GM12878 (cell line): Measurements from ENCODE around the gene TRIM39. TPM values are rescaled to one million over a fixed set of nuclear protein-coding genes. Genes with fewer than 3 reads are reported as not detected.
A peak's percentile ranks its signal among the peaks of the same experiment; 100 is the strongest.

ENCODE experiments used
- ATAC-seq: fragments of 200-7000 bp; cut with Tn5 transposase; 3 replicates; pipeline ENCODE4 v1.9.1; 2020; ENCODE audit warnings: mild to moderate bottlenecking, moderate library complexity
- BruUV-seq: library from RNA; stranded (reverse); fragments of 400-500 nt; replicated peaks from 2 replicates; lab custom pipeline; 2021; lab: Mats Ljungman, UMichigan
- CTCF ChIA-PET: fragments of 300-600 bp; sonication (Branson Sonifier 250); formaldehyde crosslinking; extraction: SDS; loops from one replicate; lab custom pipeline; 2021; ENCODE audit warnings: inconsistent platforms; lab: Yijun Ruan, JAX
- POLR2A ChIA-PET: fragments of 350-600 bp; formaldehyde crosslinking; extraction: SDS; loops from one replicate; lab custom pipeline; 2021; ENCODE audit warnings: inconsistent platforms; lab: Charles Lee
- RAD21 ChIA-PET: fragments of 300-600 bp; sonication (Branson Sonifier 250); formaldehyde crosslinking; loops from one replicate; lab custom pipeline; 2023; ENCODE audit warnings: antibody characterized with exemption; ENCODE audit not compliant: unreplicated experiment; lab: Charles Lee
- SMC1A ChIA-PET: fragments of 300-600 bp; sonication (Branson Sonifier 250); formaldehyde crosslinking; loops from one replicate; lab custom pipeline; 2023; ENCODE audit not compliant: unreplicated experiment, uncharacterized antibody; lab: Charles Lee
- DNase-seq: peaks from one replicate; pipeline ENCODE4 v3.0.0-alpha.2; 2011; ENCODE audit warnings: low read depth, low spot score
- FAIRE-seq: peaks from 3 replicates; lab custom pipeline; 2011; peaks lifted over from hg19 to GRCh38; lab: Jason Lieb, UNC
- H2AFZ ChIP-seq: 2 replicates; pipeline ENCODE4 v1.6.0; 2011; ENCODE audit warnings: low read depth, low read length, control low read depth; ENCODE audit not compliant: control insufficient read depth
- H3K27ac ChIP-seq: 2 replicates; pipeline ENCODE4 v1.5.1; 2011; ENCODE audit warnings: control low read depth; ENCODE audit not compliant: control insufficient read depth, insufficient read depth
- H3K27me3 ChIP-seq, 2 experiments: replicated peaks in 1 of 2; 2 replicates each; pipeline versions ENCODE4 v1.6.0 to v1.6.1; 2011; ENCODE audit warnings: low read length in 1 of 2; ENCODE audit not compliant: control insufficient read depth in 2 of 2, insufficient read depth in 2 of 2
- H3K36me3 ChIP-seq, 2 experiments: 2 replicates each; pipeline ENCODE4 v1.5.1; 2011; ENCODE audit warnings: low read length in 1 of 2; ENCODE audit not compliant: control insufficient read depth in 2 of 2, insufficient read depth in 2 of 2
- H3K4me1 ChIP-seq: 2 replicates; pipeline ENCODE4 v1.6.1; 2011; ENCODE audit warnings: mild to moderate bottlenecking, low read length, moderate library complexity, mixed read lengths; ENCODE audit not compliant: control insufficient read depth, insufficient read depth
- H3K4me2 ChIP-seq: 2 replicates; pipeline ENCODE4 v1.6.0; 2011; ENCODE audit warnings: control low read depth; ENCODE audit not compliant: control insufficient read depth, insufficient read depth
- H3K4me3 ChIP-seq: fragments of 200-600 bp; sonication (generic); 2 replicates; pipeline ENCODE4 v1.5.1; 2016
- H3K79me2 ChIP-seq: 2 replicates; pipeline ENCODE4 v1.6.0; 2011; ENCODE audit warnings: low read length; ENCODE audit not compliant: control insufficient read depth, insufficient read depth
- H3K9ac ChIP-seq: 2 replicates; pipeline ENCODE4 v1.8.0; 2011; ENCODE audit warnings: low read length, control low read depth, mixed read lengths; ENCODE audit not compliant: control insufficient read depth, insufficient read depth
- H3K9me3 ChIP-seq: replicated peaks from 3 replicates; pipeline ENCODE4 v1.5.1; 2011; ENCODE audit warnings: mild to moderate bottlenecking, low read length; ENCODE audit not compliant: control insufficient read depth, insufficient read depth
- H4K20me1 ChIP-seq: 2 replicates; pipeline ENCODE4 v1.6.0; 2011; ENCODE audit not compliant: control insufficient read depth, insufficient read depth
- HDAC6 ChIP-seq: fragments of 200-600 bp; sonication (generic); IDR thresholded peaks from one replicate; pipeline ENCODE4 v1.8.0; 2017; ENCODE audit warnings: antibody characterized with exemption; ENCODE audit not compliant: unreplicated experiment
- IRF4 ChIP-seq: IDR thresholded peaks from 2 replicates; pipeline ENCODE4 v1.6.1; 2011; ENCODE audit warnings: low read depth, low read length
- PKNOX1 ChIP-seq: fragments of 450-650 bp; IDR thresholded peaks from 2 replicates; pipeline ENCODE4 v1.6.1; 2016; ENCODE audit warnings: mild to moderate bottlenecking
- POLR2AphosphoS2 ChIP-seq: IDR thresholded peaks from 2 replicates; pipeline ENCODE4 v1.6.1; 2011; ENCODE audit warnings: low read depth, mild to moderate bottlenecking, low read length, improper control_type of control experiment, moderate library complexity
- RAD51 ChIP-seq: fragments of 450-650 bp; IDR thresholded peaks from 2 replicates; pipeline ENCODE4 v1.6.1; 2016; ENCODE audit warnings: moderate library complexity, mild to moderate bottlenecking, inconsistent platforms
- SMAD5 ChIP-seq: IDR thresholded peaks from 2 replicates; pipeline ENCODE4 v1.6.1; 2016; ENCODE audit warnings: antibody characterized with exemption, low read depth
- SPI1 ChIP-seq: IDR thresholded peaks from 2 replicates; pipeline ENCODE4 v1.6.1; 2011; ENCODE audit warnings: low read depth, mild to moderate bottlenecking, low read length, moderate library complexity, borderline replicate concordance; ENCODE audit not compliant: insufficient read depth
- STAT3 ChIP-seq: IDR thresholded peaks from 2 replicates; pipeline ENCODE4 v1.6.1; 2011; ENCODE audit warnings: low read depth, low read length, improper control_type of control experiment
- ZNF687 ChIP-seq: fragments of 450-650 bp; IDR thresholded peaks from 2 replicates; pipeline ENCODE4 v1.6.1; 2017; ENCODE audit warnings: mild to moderate bottlenecking, moderate library complexity
- WGBS: methylation state at CpG from one replicate; pipeline ENCODE4 v1.1.6; 2016; ENCODE audit warnings: low lambda C conversion rate; ENCODE audit not compliant: insufficient replicate concordance, insufficient coverage; ENCODE audit errors: missing lambda C conversion rate; 5-methylcytosine and 5-hydroxymethylcytosine counted together
- in situ Hi-C: fragments of 300-500 bp; cut with MboI; formaldehyde crosslinking; loops from 9 replicates; pipeline ENCODE4 v1.14.3; 2018; ENCODE audit warnings: mixed read lengths
- intact Hi-C: fragments of 100-400 bp; cut with micrococcal nuclease; formaldehyde crosslinking; loops from one replicate; pipeline ENCODE4 v1.14.2; 2022; ENCODE audit not compliant: unreplicated experiment
- polyA plus RNA-seq, 11 experiments: library from polyadenylated mRNA; depleted of rRNA in 4 of 11; unstranded in 6 of 11; stranded (reverse) in 5 of 11; fragments of >200 nt; fragmentation: Nextera tagmentation in 4 of 11; fragmentation: Illumina TruSeq in 1 of 11; extraction: Ambion mirVana in 4 of 11; extraction: Trizol in 1 of 11; gene quantifications; 1 replicate in 1 of 11; 2 replicates in 10 of 11; pipeline versions ENCODE4 v1.2.1 to v1.2.3, GENCODE V29; 2011 to 2016; ENCODE audit warnings: inconsistent platforms in 2 of 11, missing spikeins in 2 of 11, low read depth in 1 of 11
- total RNA-seq, 4 experiments: library from RNA; depleted of rRNA in 3 of 4; stranded (reverse); fragments of >200 nt in 3 of 4; fragmentation: Illumina TruSeq in 1 of 4; extraction: Trizol in 1 of 4; gene quantifications; 2 replicates each; pipeline versions ENCODE4 v1.2.1 to v1.2.3, GENCODE V29; 2013 to 2021
- TF ChIP-seq, protein P1 (sequence below): IDR thresholded peaks from 2 replicates; pipeline ENCODE4 v1.6.1; 2012; ENCODE audit warnings: low read depth, low read length, improper control_type of control experiment
- TF ChIP-seq, protein P2 (sequence below): IDR thresholded peaks from 2 replicates; pipeline ENCODE4 v1.6.1; 2012; ENCODE audit warnings: low read depth, low read length, improper control_type of control experiment
- TF ChIP-seq, protein P3 (sequence below): IDR thresholded peaks from 2 replicates; pipeline ENCODE4 v1.6.1; 2011; ENCODE audit warnings: borderline replicate concordance, low read depth, mild to moderate bottlenecking, moderate library complexity, low read length; ENCODE audit not compliant: insufficient read depth, poor library complexity, severe bottlenecking
- TF ChIP-seq, protein P4 (sequence below): fragments of 450-650 bp; IDR thresholded peaks from 2 replicates; pipeline ENCODE4 v1.6.1; 2017; ENCODE audit warnings: low read depth, mild to moderate bottlenecking, moderate library complexity

TRIM39 gene
- total and polyA plus RNA-seq, 10 of the 15 experiments (the other 5 are each of a cell fraction or from before 2014, with no cell fraction given), result 3.0 to 11.9 (median 8.8) TPM

- BruUV-seq, result no TSS peak
- no peak for ATAC-seq
- CTCF ChIA-PET, result interaction anchor here (0.6 to 8.9 kb wide), 3 partner anchors 111 to 841 kb away, joined by 3 to 56 read pairs (median 9); no protein-coding TSS in a partner anchor
- in situ Hi-C loops (no loop called here), intact Hi-C loops (loop anchor here (5.0 kb wide), 2 partner anchors 137 to 208 kb away; partner anchors contain the start of genes GNL1, PRR3 and TRIM26)
- Histone ChIP-seq H3K4me3 (no peak overlapping the region), H3K9me3 (no peaks in the 10 kb centered on the region), H4K20me1 (no peaks in the 10 kb centered on the region), H3K36me3 (no peaks in the 10 kb centered on the region), H3K27ac (no peak overlapping the region), H3K27me3 (no peaks in the 10 kb centered on the region; a peak in 1 of 4 replicates), H3K4me2 (peak overlapping the region; percentile 67), H3K9ac (no peak overlapping the region), H3K79me2 (no peaks in the 10 kb centered on the region), H2AFZ (no peak overlapping the region), H3K4me1 (peaks cover 13% of the 10 kb centered on the region)
- POLR2A ChIA-PET, result no interaction called here
- WGBS, result 35% methylated on average over 3 of the region's 3 CpGs
- RAD21 ChIA-PET, result interaction anchor here (1.5 kb wide), 2 partner anchors 22 to 110 kb away, joined by 3 to 4 read pairs; partner anchors contain the start of gene TRIM39
- FAIRE-seq, result no peak
- no peak for DNase-seq
- SMC1A ChIA-PET, result interaction anchor here (0.5 to 1.1 kb wide), 3 partner anchors 25 to 144 kb away, joined by 3 to 4 read pairs (median 4); no protein-coding TSS in a partner anchor
- TF ChIP-seq SPI1 (peak; percentile 74), HDAC6 (no peak), PKNOX1 (no peak), ZNF687 (no peak), POLR2AphosphoS2 (no peak), RAD51 (no peak), STAT3 (no peak), IRF4 (no peak), SMAD5 (no peak)
- TF ChIP-seq, protein P1, sequence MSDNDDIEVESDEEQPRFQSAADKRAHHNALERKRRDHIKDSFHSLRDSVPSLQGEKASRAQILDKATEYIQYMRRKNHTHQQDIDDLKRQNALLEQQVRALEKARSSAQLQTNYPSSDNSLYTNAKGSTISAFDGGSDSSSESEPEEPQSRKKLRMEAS, result no peak
- TF ChIP-seq, protein P2, sequence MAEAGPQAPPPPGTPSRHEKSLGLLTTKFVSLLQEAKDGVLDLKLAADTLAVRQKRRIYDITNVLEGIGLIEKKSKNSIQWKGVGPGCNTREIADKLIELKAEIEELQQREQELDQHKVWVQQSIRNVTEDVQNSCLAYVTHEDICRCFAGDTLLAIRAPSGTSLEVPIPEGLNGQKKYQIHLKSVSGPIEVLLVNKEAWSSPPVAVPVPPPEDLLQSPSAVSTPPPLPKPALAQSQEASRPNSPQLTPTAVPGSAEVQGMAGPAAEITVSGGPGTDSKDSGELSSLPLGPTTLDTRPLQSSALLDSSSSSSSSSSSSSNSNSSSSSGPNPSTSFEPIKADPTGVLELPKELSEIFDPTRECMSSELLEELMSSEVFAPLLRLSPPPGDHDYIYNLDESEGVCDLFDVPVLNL, result no peak
- TF ChIP-seq, protein P3, sequence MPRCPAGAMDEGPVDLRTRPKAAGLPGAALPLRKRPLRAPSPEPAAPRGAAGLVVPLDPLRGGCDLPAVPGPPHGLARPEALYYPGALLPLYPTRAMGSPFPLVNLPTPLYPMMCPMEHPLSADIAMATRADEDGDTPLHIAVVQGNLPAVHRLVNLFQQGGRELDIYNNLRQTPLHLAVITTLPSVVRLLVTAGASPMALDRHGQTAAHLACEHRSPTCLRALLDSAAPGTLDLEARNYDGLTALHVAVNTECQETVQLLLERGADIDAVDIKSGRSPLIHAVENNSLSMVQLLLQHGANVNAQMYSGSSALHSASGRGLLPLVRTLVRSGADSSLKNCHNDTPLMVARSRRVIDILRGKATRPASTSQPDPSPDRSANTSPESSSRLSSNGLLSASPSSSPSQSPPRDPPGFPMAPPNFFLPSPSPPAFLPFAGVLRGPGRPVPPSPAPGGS, result no peak
- TF ChIP-seq, protein P4, sequence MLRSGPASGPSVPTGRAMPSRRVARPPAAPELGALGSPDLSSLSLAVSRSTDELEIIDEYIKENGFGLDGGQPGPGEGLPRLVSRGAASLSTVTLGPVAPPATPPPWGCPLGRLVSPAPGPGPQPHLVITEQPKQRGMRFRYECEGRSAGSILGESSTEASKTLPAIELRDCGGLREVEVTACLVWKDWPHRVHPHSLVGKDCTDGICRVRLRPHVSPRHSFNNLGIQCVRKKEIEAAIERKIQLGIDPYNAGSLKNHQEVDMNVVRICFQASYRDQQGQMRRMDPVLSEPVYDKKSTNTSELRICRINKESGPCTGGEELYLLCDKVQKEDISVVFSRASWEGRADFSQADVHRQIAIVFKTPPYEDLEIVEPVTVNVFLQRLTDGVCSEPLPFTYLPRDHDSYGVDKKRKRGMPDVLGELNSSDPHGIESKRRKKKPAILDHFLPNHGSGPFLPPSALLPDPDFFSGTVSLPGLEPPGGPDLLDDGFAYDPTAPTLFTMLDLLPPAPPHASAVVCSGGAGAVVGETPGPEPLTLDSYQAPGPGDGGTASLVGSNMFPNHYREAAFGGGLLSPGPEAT, result 0 out of 2 replicates have a peak, but pooled peaks have one; percentile 42
Measured at GRCh38 chr6:30348957-30349356, 22.2 kb downstream of the TRIM39 start.
